GM12878 (cell line): Measurements from ENCODE around the gene PRKCD. TPM values are rescaled to one million over a fixed set of nuclear protein-coding genes. Genes with fewer than 3 reads are reported as not detected.
A peak's percentile ranks its signal among the peaks of the same experiment; 100 is the strongest.

Source experiments
- ATAC-seq: fragments of 200-7000 bp; cut with Tn5 transposase; 3 replicates; pipeline ENCODE4 v1.9.1; 2020; ENCODE audit warnings: mild to moderate bottlenecking, moderate library complexity
- BruUV-seq: library from RNA; stranded (reverse); fragments of 400-500 nt; replicated peaks from 2 replicates; lab custom pipeline; 2021; lab: Mats Ljungman, UMichigan
- CTCF ChIA-PET: fragments of 300-600 bp; sonication (Branson Sonifier 250); formaldehyde crosslinking; extraction: SDS; loops from one replicate; lab custom pipeline; 2021; ENCODE audit warnings: inconsistent platforms; lab: Yijun Ruan, JAX
- POLR2A ChIA-PET: fragments of 350-600 bp; formaldehyde crosslinking; extraction: SDS; loops from one replicate; lab custom pipeline; 2021; ENCODE audit warnings: inconsistent platforms; lab: Charles Lee
- RAD21 ChIA-PET: fragments of 300-600 bp; sonication (Branson Sonifier 250); formaldehyde crosslinking; loops from one replicate; lab custom pipeline; 2023; ENCODE audit warnings: antibody characterized with exemption; ENCODE audit not compliant: unreplicated experiment; lab: Charles Lee
- SMC1A ChIA-PET: fragments of 300-600 bp; sonication (Branson Sonifier 250); formaldehyde crosslinking; loops from one replicate; lab custom pipeline; 2023; ENCODE audit not compliant: unreplicated experiment, uncharacterized antibody; lab: Charles Lee
- DNase-seq: peaks from one replicate; pipeline ENCODE4 v3.0.0-alpha.2; 2011; ENCODE audit warnings: low read depth, low spot score
- FAIRE-seq: peaks from 3 replicates; lab custom pipeline; 2011; peaks lifted over from hg19 to GRCh38; lab: Jason Lieb, UNC
- H2AFZ ChIP-seq: 2 replicates; pipeline ENCODE4 v1.6.0; 2011; ENCODE audit warnings: low read depth, low read length, control low read depth; ENCODE audit not compliant: control insufficient read depth
- H3K27ac ChIP-seq: 2 replicates; pipeline ENCODE4 v1.5.1; 2011; ENCODE audit warnings: control low read depth; ENCODE audit not compliant: control insufficient read depth, insufficient read depth
- H3K27me3 ChIP-seq, 2 experiments: replicated peaks in 1 of 2; 2 replicates each; pipeline versions ENCODE4 v1.6.0 to v1.6.1; 2011; ENCODE audit warnings: low read length in 1 of 2; ENCODE audit not compliant: control insufficient read depth in 2 of 2, insufficient read depth in 2 of 2
- H3K36me3 ChIP-seq, 2 experiments: 2 replicates each; pipeline ENCODE4 v1.5.1; 2011; ENCODE audit warnings: low read length in 1 of 2; ENCODE audit not compliant: control insufficient read depth in 2 of 2, insufficient read depth in 2 of 2
- H3K4me1 ChIP-seq: 2 replicates; pipeline ENCODE4 v1.6.1; 2011; ENCODE audit warnings: mild to moderate bottlenecking, low read length, moderate library complexity, mixed read lengths; ENCODE audit not compliant: control insufficient read depth, insufficient read depth
- H3K4me2 ChIP-seq: 2 replicates; pipeline ENCODE4 v1.6.0; 2011; ENCODE audit warnings: control low read depth; ENCODE audit not compliant: control insufficient read depth, insufficient read depth
- H3K4me3 ChIP-seq: fragments of 200-600 bp; sonication (generic); 2 replicates; pipeline ENCODE4 v1.5.1; 2016
- H3K79me2 ChIP-seq: 2 replicates; pipeline ENCODE4 v1.6.0; 2011; ENCODE audit warnings: low read length; ENCODE audit not compliant: control insufficient read depth, insufficient read depth
- H3K9ac ChIP-seq: 2 replicates; pipeline ENCODE4 v1.8.0; 2011; ENCODE audit warnings: low read length, control low read depth, mixed read lengths; ENCODE audit not compliant: control insufficient read depth, insufficient read depth
- H3K9me3 ChIP-seq: replicated peaks from 3 replicates; pipeline ENCODE4 v1.5.1; 2011; ENCODE audit warnings: mild to moderate bottlenecking, low read length; ENCODE audit not compliant: control insufficient read depth, insufficient read depth
- H4K20me1 ChIP-seq: 2 replicates; pipeline ENCODE4 v1.6.0; 2011; ENCODE audit not compliant: control insufficient read depth, insufficient read depth
- BACH1 ChIP-seq: fragments of 450-650 bp; IDR thresholded peaks from 2 replicates; pipeline ENCODE4 v1.6.1; 2017; ENCODE audit warnings: mild to moderate bottlenecking, borderline replicate concordance
- BRCA1 ChIP-seq: IDR thresholded peaks from 2 replicates; pipeline ENCODE4 v1.6.1; 2011; ENCODE audit warnings: low read depth, low read length, improper control_type of control experiment
- DPF2 ChIP-seq: fragments of 450-650 bp; IDR thresholded peaks from 2 replicates; pipeline ENCODE4 v1.6.1; 2017; ENCODE audit warnings: mild to moderate bottlenecking
- EP300 ChIP-seq, 2 experiments: fragments of 150-350 bp in 1 of 2; IDR thresholded peaks; 2 replicates each; pipeline ENCODE4 v1.6.1; 2011 to 2012; ENCODE audit warnings: low read depth in 2 of 2, low read length in 2 of 2, borderline replicate concordance in 1 of 2, improper control_type of control experiment in 1 of 2, inconsistent platforms in 1 of 2; ENCODE audit not compliant: control insufficient read depth in 1 of 2
- ESRRA ChIP-seq: IDR thresholded peaks from 2 replicates; pipeline ENCODE4 v1.6.1; 2012; ENCODE audit warnings: mild to moderate bottlenecking, low read length, improper control_type of control experiment
- IKZF1 ChIP-seq: fragments of 450-650 bp; conservative IDR thresholded peaks from 2 replicates; pipeline ENCODE4 v1.6.1; 2017; ENCODE audit warnings: antibody characterized with exemption, mild to moderate bottlenecking
- IKZF2 ChIP-seq, 2 experiments: fragments of 450-650 bp; IDR thresholded peaks; 2 replicates each; pipeline ENCODE4 v1.6.1; 2017; ENCODE audit warnings: mild to moderate bottlenecking in 2 of 2, moderate library complexity in 2 of 2
- NFIC ChIP-seq: IDR thresholded peaks from 2 replicates; pipeline ENCODE4 v1.6.1; 2012; ENCODE audit warnings: low read depth, mild to moderate bottlenecking, inconsistent platforms, low read length, moderate library complexity
- NR2C1 ChIP-seq: fragments of 450-650 bp; IDR thresholded peaks from 2 replicates; pipeline ENCODE4 v1.6.1; 2017; ENCODE audit warnings: antibody characterized with exemption, mild to moderate bottlenecking, moderate library complexity
- PAX8 ChIP-seq: fragments of 450-650 bp; IDR thresholded peaks from 2 replicates; pipeline ENCODE4 v1.6.1; 2017; ENCODE audit warnings: mild to moderate bottlenecking, moderate library complexity
- POLR2A ChIP-seq: IDR thresholded peaks from 2 replicates; pipeline ENCODE4 v1.6.1; 2011; ENCODE audit warnings: low read depth, mild to moderate bottlenecking, low read length
- SIX5 ChIP-seq: IDR thresholded peaks from 2 replicates; pipeline ENCODE4 v1.6.1; 2011; ENCODE audit warnings: mild to moderate bottlenecking, low read depth, low read length, moderate library complexity; ENCODE audit not compliant: severe bottlenecking
- SREBF1 ChIP-seq: IDR thresholded peaks from 2 replicates; pipeline ENCODE4 v1.6.1; 2012; ENCODE audit warnings: mild to moderate bottlenecking, low read length
- SRF ChIP-seq, 2 experiments: IDR thresholded peaks; 2 replicates each; pipeline ENCODE4 v1.6.1; 2011; ENCODE audit warnings: low read depth in 2 of 2, low read length in 2 of 2, mild to moderate bottlenecking in 1 of 2, moderate library complexity in 1 of 2
- STAT1 ChIP-seq: fragments of 450-650 bp; conservative IDR thresholded peaks from 2 replicates; pipeline ENCODE4 v1.6.1; 2014; ENCODE audit warnings: antibody characterized with exemption, mild to moderate bottlenecking
- YBX1 ChIP-seq: fragments of 450-650 bp; IDR thresholded peaks from 2 replicates; pipeline ENCODE4 v1.6.1; 2016; ENCODE audit warnings: antibody characterized with exemption
- WGBS: methylation state at CpG from one replicate; pipeline ENCODE4 v1.1.6; 2016; ENCODE audit warnings: low lambda C conversion rate; ENCODE audit not compliant: insufficient replicate concordance, insufficient coverage; ENCODE audit errors: missing lambda C conversion rate; 5-methylcytosine and 5-hydroxymethylcytosine counted together
- in situ Hi-C: fragments of 300-500 bp; cut with MboI; formaldehyde crosslinking; loops from 9 replicates; pipeline ENCODE4 v1.14.3; 2018; ENCODE audit warnings: mixed read lengths
- intact Hi-C: fragments of 100-400 bp; cut with micrococcal nuclease; formaldehyde crosslinking; loops from one replicate; pipeline ENCODE4 v1.14.2; 2022; ENCODE audit not compliant: unreplicated experiment
- polyA plus RNA-seq, 11 experiments: library from polyadenylated mRNA; depleted of rRNA in 4 of 11; unstranded in 6 of 11; stranded (reverse) in 5 of 11; fragments of >200 nt; fragmentation: Nextera tagmentation in 4 of 11; fragmentation: Illumina TruSeq in 1 of 11; extraction: Ambion mirVana in 4 of 11; extraction: Trizol in 1 of 11; gene quantifications; 1 replicate in 1 of 11; 2 replicates in 10 of 11; pipeline versions ENCODE4 v1.2.1 to v1.2.3, GENCODE V29; 2011 to 2016; ENCODE audit warnings: inconsistent platforms in 2 of 11, missing spikeins in 2 of 11, low read depth in 1 of 11
- total RNA-seq, 4 experiments: library from RNA; depleted of rRNA in 3 of 4; stranded (reverse); fragments of >200 nt in 3 of 4; fragmentation: Illumina TruSeq in 1 of 4; extraction: Trizol in 1 of 4; gene quantifications; 2 replicates each; pipeline versions ENCODE4 v1.2.1 to v1.2.3, GENCODE V29; 2013 to 2021
- TF ChIP-seq, protein P1 (sequence below): fragments of 450-650 bp; IDR thresholded peaks from 2 replicates; pipeline ENCODE4 v1.6.1; 2017; ENCODE audit warnings: antibody characterized with exemption, mild to moderate bottlenecking, moderate library complexity

PRKCD gene
- total and polyA plus RNA-seq, 10 of the 15 experiments (the other 5 are each of a cell fraction or from before 2014, with no cell fraction given), result 10.0 to 114 (median 42.4) TPM

DNA sequence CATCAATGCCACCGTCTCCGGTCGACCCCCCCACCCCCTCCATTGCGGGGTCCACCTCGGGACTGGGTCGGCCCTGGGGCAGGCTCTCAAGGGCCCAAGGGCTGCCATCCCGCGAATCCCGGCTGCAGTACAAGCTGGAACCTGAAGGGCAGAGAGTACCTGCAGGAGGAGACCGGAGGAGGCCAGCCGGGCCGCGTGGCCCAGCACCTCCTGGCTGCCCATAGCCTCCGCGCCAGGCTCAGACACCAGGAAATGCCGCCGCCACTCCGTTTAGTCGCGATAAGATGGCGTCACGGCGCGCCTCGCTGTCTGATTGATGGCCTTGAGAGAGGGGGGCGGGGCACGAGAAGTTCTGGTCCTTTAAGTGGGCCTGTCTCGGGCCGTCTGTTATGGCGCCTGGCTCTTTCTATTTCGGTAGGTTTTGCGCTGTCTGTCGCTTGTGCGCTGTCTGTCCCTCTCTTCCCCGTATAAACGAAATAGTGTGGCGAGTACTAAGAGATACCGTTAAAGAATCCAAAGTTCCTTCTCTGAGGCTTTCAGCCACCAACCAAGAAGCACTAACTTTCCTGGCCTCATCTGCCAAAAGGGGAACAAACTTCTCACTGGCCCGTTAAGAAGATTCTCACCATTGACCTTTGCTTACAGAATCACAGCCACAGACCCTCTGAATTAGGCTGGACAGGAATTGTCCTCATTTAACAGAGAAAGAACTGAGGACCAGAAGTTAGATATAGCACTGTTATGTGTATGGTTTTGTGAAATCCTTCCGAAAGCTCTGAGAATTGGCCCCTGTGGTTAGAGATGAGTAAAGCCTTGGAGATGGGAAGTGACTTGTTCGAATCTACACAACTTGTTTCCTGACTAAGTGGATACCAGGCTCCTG lies 30.6 kb upstream of the PRKCD start, which contains the start of gene RFT1 (continued):
- TF ChIP-seq SIX5 (peak; percentile 36), IKZF1 (peak; percentile 60; the same call in 1 of the 2 replicates), SREBF1 (no peak), ESRRA (peak; percentile 34; the same call in 1 of the 2 replicates), IKZF2 (IDR thresholded peaks at IDR 0.05) (no peak), NR2C1 (no peak), SRF (IDR thresholded peaks at IDR 0.05; ENCODE audit: low read depth in 2 of 2, low read length in 2 of 2) (peak in 1 of 2 experiments; percentile 71; a peak in 2 of 4 replicates), STAT1 (peak; percentile 31; the same call in 1 of the 2 replicates), EP300 (IDR thresholded peaks at IDR 0.05; ENCODE audit: borderline replicate concordance in 1 of 2, control insufficient read depth in 1 of 2, low read depth in 2 of 2, low read length in 2 of 2) (no peak)

GRCh38 chr3:53131096-53131495 lies 29.9 kb upstream of the PRKCD start:
- POLR2A ChIA-PET, result interaction anchor here (0.5 to 2.3 kb wide), 9 partner anchors 11 to 68 kb away, joined by 3 to 10 read pairs (median 4); no protein-coding TSS in a partner anchor
- 0 out of 4 replicates have a peak, but pooled peaks cover 0 to 3% of the 10 kb centered on the region in 2 experiments for H3K36me3 ChIP-seq
- DNase-seq (no peak), FAIRE-seq (no peak), ATAC-seq (no peak)
- H3K9me3 ChIP-seq, result no peaks in the 10 kb centered on the region
- RAD21 ChIA-PET, result interaction anchor here (0.9 to 7.9 kb wide), 9 partner anchors 14 to 65 kb away, joined by 3 to 151 read pairs (median 4); no protein-coding TSS in a partner anchor
- peak overlapping the region; percentile 92 for H3K4me2 ChIP-seq
- H3K27me3 ChIP-seq, result no peaks in the 10 kb centered on the region
- H3K4me3 ChIP-seq, result peak overlapping the region; percentile 92
- H3K79me2 ChIP-seq, result peaks cover 25% of the 10 kb centered on the region
- H3K9ac ChIP-seq, result peak overlapping the region; percentile 93; the same call in 1 of the 2 replicates
- WGBS, result 93% methylated on average over 4 of the region's 4 CpGs
- peak overlapping the region; percentile 99 for H2AFZ ChIP-seq
- no TSS peak for BruUV-seq
- peak overlapping the region; percentile 87 for H3K27ac ChIP-seq
- in situ Hi-C loops, result loop anchor here (5.0 kb wide), 1 partner anchor 66 kb away; no protein-coding TSS in a partner anchor
- intact Hi-C loops, result loop anchor here (2.0 kb wide), 1 partner anchor 30 kb away; the partner anchor contains the start of gene PRKCD
- CTCF ChIA-PET, result interaction anchor here (1.3 to 14.2 kb wide), 7 partner anchors 13 to 69 kb away, joined by 3 to 476 read pairs (median 11); partner anchors contain the start of gene PRKCD
- SMC1A ChIA-PET, result interaction anchor here (0.9 to 11.8 kb wide), 9 partner anchors 13 to 76 kb away, joined by 3 to 227 read pairs (median 7); no protein-coding TSS in a partner anchor
- no peaks in the 10 kb centered on the region for H4K20me1 ChIP-seq
- H3K4me1 ChIP-seq, result peaks cover 7% of the 10 kb centered on the region; the same call in 1 of the 2 replicates
- TF ChIP-seq DPF2, result no peak
- no peak for TF ChIP-seq BACH1
- TF ChIP-seq NFIC, result no peak
- TF ChIP-seq YBX1, result no peak
- no peak for TF ChIP-seq POLR2A
- TF ChIP-seq, protein P1, sequence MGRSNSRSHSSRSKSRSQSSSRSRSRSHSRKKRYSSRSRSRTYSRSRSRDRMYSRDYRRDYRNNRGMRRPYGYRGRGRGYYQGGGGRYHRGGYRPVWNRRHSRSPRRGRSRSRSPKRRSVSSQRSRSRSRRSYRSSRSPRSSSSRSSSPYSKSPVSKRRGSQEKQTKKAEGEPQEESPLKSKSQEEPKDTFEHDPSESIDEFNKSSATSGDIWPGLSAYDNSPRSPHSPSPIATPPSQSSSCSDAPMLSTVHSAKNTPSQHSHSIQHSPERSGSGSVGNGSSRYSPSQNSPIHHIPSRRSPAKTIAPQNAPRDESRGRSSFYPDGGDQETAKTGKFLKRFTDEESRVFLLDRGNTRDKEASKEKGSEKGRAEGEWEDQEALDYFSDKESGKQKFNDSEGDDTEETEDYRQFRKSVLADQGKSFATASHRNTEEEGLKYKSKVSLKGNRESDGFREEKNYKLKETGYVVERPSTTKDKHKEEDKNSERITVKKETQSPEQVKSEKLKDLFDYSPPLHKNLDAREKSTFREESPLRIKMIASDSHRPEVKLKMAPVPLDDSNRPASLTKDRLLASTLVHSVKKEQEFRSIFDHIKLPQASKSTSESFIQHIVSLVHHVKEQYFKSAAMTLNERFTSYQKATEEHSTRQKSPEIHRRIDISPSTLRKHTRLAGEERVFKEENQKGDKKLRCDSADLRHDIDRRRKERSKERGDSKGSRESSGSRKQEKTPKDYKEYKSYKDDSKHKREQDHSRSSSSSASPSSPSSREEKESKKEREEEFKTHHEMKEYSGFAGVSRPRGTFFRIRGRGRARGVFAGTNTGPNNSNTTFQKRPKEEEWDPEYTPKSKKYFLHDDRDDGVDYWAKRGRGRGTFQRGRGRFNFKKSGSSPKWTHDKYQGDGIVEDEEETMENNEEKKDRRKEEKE, result no peak
- no peak for TF ChIP-seq PAX8
- TF ChIP-seq BRCA1, result no peak
